PC-9 (cell line): ENCODE results near the gene RASAL2. TPM values are rescaled to one million over a fixed set of nuclear protein-coding genes. Genes with fewer than 3 reads are reported as not detected.

ENCODE experiments used
- BruUV-seq: library from RNA; stranded (reverse); fragments of 400-500 nt; replicated peaks from 2 replicates; lab custom pipeline; 2021; lab: Mats Ljungman, UMichigan
- CTCF ChIA-PET: fragments of 300-600 bp; sonication (Branson Sonifier 250); formaldehyde crosslinking; loops from one replicate; lab custom pipeline; 2022; ENCODE audit warnings: antibody characterized with exemption; lab: Charles Lee
- POLR2A ChIA-PET: fragments of 300-600 bp; sonication (Branson Sonifier 250); formaldehyde crosslinking; loops from one replicate; lab custom pipeline; 2022; ENCODE audit warnings: antibody characterized with exemption; ENCODE audit not compliant: unreplicated experiment; lab: Charles Lee
- DNase-seq, 2 experiments: peaks; one replicate each; pipeline versions ENCODE4 v3.0.0 to v3.0.0-alpha.2; 2015 to 2022; ENCODE audit warnings: mixed read lengths in 1 of 2
- H2AFZ ChIP-seq: fragments of 200-600 bp; sonication (generic); 2 replicates; pipeline ENCODE4 v1.8.1; 2017; ENCODE audit warnings: antibody characterized with exemption
- H3F3A ChIP-seq: fragments of 200-600 bp; sonication (generic); 2 replicates; pipeline ENCODE4 v1.8.1; 2017; ENCODE audit warnings: antibody characterized with exemption, mild to moderate bottlenecking, low read depth; ENCODE audit not compliant: insufficient read depth
- H3K27ac ChIP-seq: fragments of 200-600 bp; sonication (generic); 2 replicates; pipeline ENCODE4 v1.6.1; 2016; ENCODE audit warnings: mixed run types
- H3K27me3 ChIP-seq: fragments of 200-600 bp; sonication (generic); 2 replicates; pipeline ENCODE4 v1.6.1; 2016; ENCODE audit warnings: low read depth, mixed run types; ENCODE audit not compliant: insufficient read depth
- H3K36me3 ChIP-seq: fragments of 200-600 bp; sonication (generic); 2 replicates; pipeline ENCODE4 v1.6.1; 2016; ENCODE audit warnings: low read depth, mixed run types
- H3K4me1 ChIP-seq: fragments of 200-600 bp; sonication (generic); replicated peaks from 2 replicates; pipeline ENCODE4 v1.6.1; 2016; ENCODE audit warnings: mixed run types; ENCODE audit not compliant: insufficient read depth
- H3K4me2 ChIP-seq: fragments of 200-600 bp; sonication (generic); 2 replicates; pipeline ENCODE4 v1.6.1; 2017; ENCODE audit warnings: mixed run types
- H3K4me3 ChIP-seq: fragments of 200-600 bp; sonication (generic); 2 replicates; pipeline ENCODE4 v1.6.1; 2016; ENCODE audit warnings: mixed run types
- H3K79me2 ChIP-seq: fragments of 200-600 bp; sonication (generic); 2 replicates; pipeline ENCODE4 v1.6.1; 2017; ENCODE audit warnings: low read depth, mixed run types
- H3K9me2 ChIP-seq: fragments of 200-600 bp; sonication (generic); 2 replicates; pipeline ENCODE4 v1.8.1; 2017; ENCODE audit warnings: mild to moderate bottlenecking; ENCODE audit not compliant: insufficient read depth
- H3K9me3 ChIP-seq: fragments of 200-600 bp; sonication (generic); 2 replicates; pipeline ENCODE4 v1.8.1; 2016; ENCODE audit warnings: low read depth; ENCODE audit not compliant: insufficient read depth
- H4K20me1 ChIP-seq: fragments of 200-600 bp; sonication (generic); 2 replicates; pipeline ENCODE4 v1.8.1; 2017; ENCODE audit not compliant: insufficient read depth
- EZH2 ChIP-seq: fragments of 200-600 bp; sonication (generic); IDR thresholded peaks from 2 replicates; pipeline ENCODE4 v1.8.0; 2017; ENCODE audit warnings: antibody characterized with exemption, low read depth
- intact Hi-C: fragments of 100-400 bp; cut with micrococcal nuclease; formaldehyde crosslinking; loops from one replicate; pipeline ENCODE4 v1.10.0; 2022; ENCODE audit not compliant: unreplicated experiment
- total RNA-seq: library from RNA; stranded (reverse); gene quantifications from 2 replicates; pipeline ENCODE4 v1.2.3, GENCODE V29; 2021
- TF ChIP-seq, protein P1 (sequence below): fragments of 200-600 bp; sonication (generic); conservative IDR thresholded peaks from 2 replicates; pipeline ENCODE4 v1.6.1; 2017; ENCODE audit warnings: mixed run types, antibody characterized with exemption, mild to moderate bottlenecking, moderate library complexity

The RASAL2 gene
- total RNA-seq, 1 experiment from 2014 or later, result 54.1 TPM

DNA sequence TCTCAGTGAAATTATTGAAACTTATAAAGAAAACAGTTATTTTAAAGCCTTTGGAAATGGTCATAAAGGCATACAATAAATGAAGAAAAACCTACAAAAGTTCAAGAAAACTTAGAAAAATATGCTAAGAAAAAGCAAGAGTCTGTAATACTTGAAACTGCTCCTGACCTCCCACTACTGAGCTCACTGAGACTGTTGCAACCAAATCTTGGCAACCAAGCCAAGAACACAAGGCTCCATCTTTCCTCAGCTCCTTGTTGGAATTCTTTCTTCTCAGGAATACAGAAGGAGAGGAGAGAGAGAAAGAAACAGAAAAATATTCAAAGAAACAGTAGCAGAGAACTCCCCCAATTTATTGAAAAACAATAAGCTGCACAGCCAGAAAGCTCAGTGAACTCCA lies 160.5 kb downstream of the RASAL2 start:
- BruUV-seq, result no TSS peak
- peaks cover 4% of the 10 kb centered on the region; the same call in 1 of the 2 replicates for H3F3A ChIP-seq
- no peak overlapping the region for H2AFZ ChIP-seq
- POLR2A ChIA-PET, result interaction anchor here (0.7 kb wide), 1 partner anchor 153 kb away, joined by 6 read pairs; no protein-coding TSS in a partner anchor
- H3K4me1 ChIP-seq, result no peaks in the 10 kb centered on the region
- H3K79me2 ChIP-seq, result peaks cover 5% of the 10 kb centered on the region
- H3K9me3 ChIP-seq, result 0 out of 2 replicates have a peak, but pooled peaks cover 6% of the 10 kb centered on the region
- no peak overlapping the region for H3K4me3 ChIP-seq
- CTCF ChIA-PET, result interaction anchor here (0.6 kb wide), 2 partner anchors 117 to 585 kb away, joined by 3 to 4 read pairs; no protein-coding TSS in a partner anchor
- no peaks in the 10 kb centered on the region for H4K20me1 ChIP-seq
- TF ChIP-seq, protein P1, sequence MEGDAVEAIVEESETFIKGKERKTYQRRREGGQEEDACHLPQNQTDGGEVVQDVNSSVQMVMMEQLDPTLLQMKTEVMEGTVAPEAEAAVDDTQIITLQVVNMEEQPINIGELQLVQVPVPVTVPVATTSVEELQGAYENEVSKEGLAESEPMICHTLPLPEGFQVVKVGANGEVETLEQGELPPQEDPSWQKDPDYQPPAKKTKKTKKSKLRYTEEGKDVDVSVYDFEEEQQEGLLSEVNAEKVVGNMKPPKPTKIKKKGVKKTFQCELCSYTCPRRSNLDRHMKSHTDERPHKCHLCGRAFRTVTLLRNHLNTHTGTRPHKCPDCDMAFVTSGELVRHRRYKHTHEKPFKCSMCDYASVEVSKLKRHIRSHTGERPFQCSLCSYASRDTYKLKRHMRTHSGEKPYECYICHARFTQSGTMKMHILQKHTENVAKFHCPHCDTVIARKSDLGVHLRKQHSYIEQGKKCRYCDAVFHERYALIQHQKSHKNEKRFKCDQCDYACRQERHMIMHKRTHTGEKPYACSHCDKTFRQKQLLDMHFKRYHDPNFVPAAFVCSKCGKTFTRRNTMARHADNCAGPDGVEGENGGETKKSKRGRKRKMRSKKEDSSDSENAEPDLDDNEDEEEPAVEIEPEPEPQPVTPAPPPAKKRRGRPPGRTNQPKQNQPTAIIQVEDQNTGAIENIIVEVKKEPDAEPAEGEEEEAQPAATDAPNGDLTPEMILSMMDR, result no peak
- TF ChIP-seq EZH2, result no peak
- DNase-seq, result no peak
- no peak overlapping the region for H3K27ac ChIP-seq
- H3K36me3 ChIP-seq, result 0 out of 2 replicates have a peak, but pooled peaks cover 8% of the 10 kb centered on the region
- no peak overlapping the region for H3K4me2 ChIP-seq
- intact Hi-C loops, result no loop called here
- no peaks in the 10 kb centered on the region for H3K27me3 ChIP-seq
- no peaks in the 10 kb centered on the region for H3K9me2 ChIP-seq

DNA sequence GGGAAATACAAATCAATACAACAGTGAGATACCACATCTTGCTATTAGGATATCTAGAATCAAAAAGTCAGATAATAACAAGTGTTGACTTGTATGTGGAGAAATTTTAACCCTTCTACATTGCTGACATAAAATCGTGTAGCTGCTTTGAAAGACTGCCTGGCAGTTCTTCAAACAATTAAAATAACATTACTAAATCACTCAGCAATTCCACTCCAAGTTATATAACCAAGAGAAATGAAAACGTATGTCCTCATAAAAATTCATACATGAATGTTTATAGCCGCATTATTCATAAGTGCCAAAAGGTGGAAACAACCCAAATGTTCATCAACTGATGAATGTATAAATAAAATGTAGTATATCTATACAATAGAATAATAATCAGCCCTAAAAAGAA lies 164.6 kb downstream of the RASAL2 start:
- peaks cover 9% of the 10 kb centered on the region; the same call in 1 of the 2 replicates for H3F3A ChIP-seq
- ChIA-PET CTCF (no interaction called here), POLR2A (no interaction called here)
- H3K36me3 ChIP-seq, result 0 out of 2 replicates have a peak, but pooled peaks cover 8% of the 10 kb centered on the region
- no peak overlapping the region for H2AFZ ChIP-seq
- H4K20me1 ChIP-seq, result no peaks in the 10 kb centered on the region
- H3K4me3 ChIP-seq, result no peak overlapping the region
- H3K4me1 ChIP-seq, result no peaks in the 10 kb centered on the region
- H3K9me2 ChIP-seq, result no peaks in the 10 kb centered on the region
- no peaks in the 10 kb centered on the region for H3K27me3 ChIP-seq
- H3K27ac ChIP-seq, result no peak overlapping the region
- BruUV-seq, result no TSS peak
- no peak overlapping the region for H3K4me2 ChIP-seq
- TF ChIP-seq EZH2, result no peak
- TF ChIP-seq, protein P1, result no peak
- DNase-seq, result no peak
- H3K9me3 ChIP-seq, result no peaks in the 10 kb centered on the region
- H3K79me2 ChIP-seq, result peaks cover 15% of the 10 kb centered on the region; the same call in 1 of the 2 replicates
- intact Hi-C loops, result no loop called here

DNA sequence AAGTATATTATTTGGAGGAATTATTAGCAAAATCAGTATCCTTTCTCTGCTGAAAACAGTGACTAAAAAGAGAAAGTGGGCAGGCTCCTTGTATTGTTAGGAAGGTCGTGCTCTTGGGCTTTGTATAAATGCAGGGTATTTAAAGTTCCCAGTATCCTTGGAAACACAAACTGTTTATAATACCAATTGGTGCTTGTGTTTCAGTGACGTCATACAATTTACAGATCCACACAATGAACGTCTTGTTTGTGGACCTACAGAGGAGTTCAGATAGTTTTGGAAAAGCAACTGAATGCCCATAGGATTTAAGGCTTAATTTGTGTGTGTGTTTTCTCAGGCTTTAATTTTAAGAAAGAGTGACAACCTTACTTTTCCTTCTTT lies 168.2 kb downstream of the RASAL2 start:
- no peaks in the 10 kb centered on the region for H3K9me2 ChIP-seq
- POLR2A ChIA-PET, result no interaction called here
- peak in 1 of 2 experiments; percentile 38 for DNase-seq
- peaks cover 11% of the 10 kb centered on the region for H3K4me1 ChIP-seq
- H4K20me1 ChIP-seq, result no peaks in the 10 kb centered on the region
- no peaks in the 10 kb centered on the region for H3K9me3 ChIP-seq
- CTCF ChIA-PET, result no interaction called here
- no TSS peak for BruUV-seq
- peaks cover 18% of the 10 kb centered on the region for H3F3A ChIP-seq
- H3K27ac ChIP-seq, result no peak overlapping the region
- H3K79me2 ChIP-seq, result peaks cover 25% of the 10 kb centered on the region; the same call in 1 of the 2 replicates
- no peak for TF ChIP-seq EZH2
- TF ChIP-seq, protein P1, result no peak
- intact Hi-C loops, result loop anchor here (10.0 kb wide), 1 partner anchor 137 kb away; no protein-coding TSS in a partner anchor
- H2AFZ ChIP-seq, result no peak overlapping the region
- H3K27me3 ChIP-seq, result no peaks in the 10 kb centered on the region
- H3K4me3 ChIP-seq, result no peak overlapping the region
- no peak overlapping the region for H3K4me2 ChIP-seq
- no peaks in the 10 kb centered on the region for H3K36me3 ChIP-seq
